Right ventricle myocardium superior (tissue), 1 donor: ENCODE results near the gene SAP30BP. TPM values are rescaled to one million over a fixed set of nuclear protein-coding genes. Genes with fewer than 3 reads are reported as not detected.

Experiments used
- ATAC-seq: fragments of 200-7000 bp; cut with Tn5 transposase; one replicate; pipeline ENCODE4 v1.9.1; 2020; ENCODE audit warnings: mild to moderate bottlenecking; ENCODE audit not compliant: poor library complexity
- DNase-seq: peaks from one replicate; pipeline ENCODE4 v3.0.0-alpha.2; 2020
- intact Hi-C: fragments of 100-400 bp; cut with DNase I; formaldehyde crosslinking; loops from one replicate; pipeline ENCODE4 v1.11.2; 2022
- total RNA-seq: library from RNA; stranded (reverse); fragmentation: NEBNext Ultra II Directional; extraction: Animal tissue kit (Norgen Biotek cat#: 25700); gene quantifications from one replicate; pipeline ENCODE4 v1.2.1, GENCODE V29; 2021
- donor health status: DM: no; HTN: yes; CAD: no; lungs with severe emphysema.

The SAP30BP gene
- total RNA-seq, 1 donor from 2014 or later, result 40.0 TPM

- ATAC-seq (no peak), DNase-seq (no peak)
- intact Hi-C loops, result no loop called here
These were observed 57.2 kb downstream of the SAP30BP start for GRCh38 chr17:75724016-75725003.

GRCh38 chr17:75725504-75725903, 58.4 kb downstream of the SAP30BP start:
- no peak for DNase-seq
- ATAC-seq, result no peak
- intact Hi-C loops, result no loop called here

GRCh38 chr17:75727391-75727790, 60.3 kb downstream of the SAP30BP start:
- intact Hi-C loops, result no loop called here
- DNase-seq, result no peak
- ATAC-seq, result no peak

GRCh38 chr17:75729351-75729750, 62.2 kb downstream of the SAP30BP start:
- no peak for ATAC-seq
- intact Hi-C loops, result no loop called here
- DNase-seq, result no peak

GRCh38 chr17:75730065-75730464, 62.9 kb downstream of the SAP30BP start:
- intact Hi-C loops, result no loop called here
- DNase-seq (no peak), ATAC-seq (no peak)

- DNase-seq (no peak), ATAC-seq (no peak)
- intact Hi-C loops, result no loop called here
These were observed 64.1 kb downstream of the SAP30BP start for GRCh38 chr17:75731086-75731715.

- DNase-seq (no peak), ATAC-seq (no peak)
- intact Hi-C loops, result no loop called here
These were observed 64.8 kb downstream of the SAP30BP start for GRCh38 chr17:75731716-75732498.

GRCh38 chr17:75733471-75733870, 66.3 kb downstream of the SAP30BP start:
- intact Hi-C loops, result no loop called here
- ATAC-seq (no peak), DNase-seq (no peak)

GRCh38 chr17:75734674-75735294, 67.6 kb downstream of the SAP30BP start:
- ATAC-seq, result no peak
- intact Hi-C loops, result no loop called here
- no peak for DNase-seq

- intact Hi-C loops, result no loop called here
- DNase-seq (no peak), ATAC-seq (no peak)
These were observed 69.2 kb downstream of the SAP30BP start for GRCh38 chr17:75736173-75736835.

GRCh38 chr17:75737133-75737962, 70.2 kb downstream of the SAP30BP start:
- intact Hi-C loops, result no loop called here
- ATAC-seq, result no peak
- DNase-seq, result no peak

- ATAC-seq (peak; percentile 10), DNase-seq (peak; percentile 74)
- intact Hi-C loops, result no loop called here
These were observed 71.2 kb downstream of the SAP30BP start for GRCh38 chr17:75738218-75738802.

GRCh38 chr17:75739174-75739573, 72.0 kb downstream of the SAP30BP start:
- intact Hi-C loops, result no loop called here
- DNase-seq, result no peak

GRCh38 chr17:75739801-75740200, 72.7 kb downstream of the SAP30BP start:
- ATAC-seq (no peak), DNase-seq (no peak)
- intact Hi-C loops, result no loop called here

More at GRCh38 chr17:75739174-75739573, 72.0 kb downstream of the SAP30BP start:
- ATAC-seq, result no peak

- ATAC-seq (no peak), DNase-seq (no peak)
- intact Hi-C loops, result no loop called here
These were observed 73.1 kb downstream of the SAP30BP start for GRCh38 chr17:75740215-75740614.

- no peak for ATAC-seq
- DNase-seq, result no peak
- intact Hi-C loops, result no loop called here
These were observed 73.5 kb downstream of the SAP30BP start for GRCh38 chr17:75740631-75741077.

GRCh38 chr17:75742337-75742736, 75.2 kb downstream of the SAP30BP start:
- DNase-seq (no peak), ATAC-seq (no peak)
- intact Hi-C loops, result no loop called here
